ENCODE data around the gene PLEKHM3.

DNA sequence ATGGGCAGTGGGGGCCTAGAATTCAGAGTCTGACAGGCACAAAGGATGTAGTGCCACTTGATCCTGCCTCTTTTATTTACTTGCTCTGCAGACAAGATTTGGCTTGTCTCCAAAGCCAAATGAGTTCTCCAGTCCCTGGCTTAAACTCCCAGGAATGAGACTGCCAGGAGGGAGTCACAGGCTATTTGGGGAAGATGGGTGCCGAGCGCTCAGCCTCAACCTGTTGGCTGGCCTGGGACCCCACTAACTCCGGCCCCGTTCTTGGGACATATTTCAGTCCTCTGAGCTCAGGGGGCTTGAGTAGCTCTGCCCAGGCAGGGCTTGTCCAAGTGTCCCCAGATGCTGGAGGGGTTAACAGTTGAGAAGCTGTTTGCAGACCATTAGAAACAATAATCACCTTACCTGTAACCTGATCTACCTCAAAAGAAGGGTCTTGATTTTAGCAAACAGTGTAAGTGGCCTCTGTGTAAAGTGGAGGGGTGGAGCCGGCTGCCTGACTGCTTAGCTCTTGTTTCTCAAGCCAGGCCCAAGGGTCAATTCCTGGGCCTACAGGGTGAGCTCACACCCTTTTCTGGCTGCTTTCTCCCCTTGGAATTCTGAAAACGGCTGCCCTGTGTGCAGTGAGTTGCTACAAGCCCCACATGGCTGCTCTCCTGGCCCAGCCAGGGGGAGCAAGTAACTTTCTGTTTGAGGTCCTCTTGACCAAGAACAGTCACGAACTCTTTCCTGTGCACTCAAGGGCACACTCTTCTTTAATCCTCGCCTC is 228.6 kb downstream of the PLEKHM3 start:
- TF ChIP-seq, protein P1, sequence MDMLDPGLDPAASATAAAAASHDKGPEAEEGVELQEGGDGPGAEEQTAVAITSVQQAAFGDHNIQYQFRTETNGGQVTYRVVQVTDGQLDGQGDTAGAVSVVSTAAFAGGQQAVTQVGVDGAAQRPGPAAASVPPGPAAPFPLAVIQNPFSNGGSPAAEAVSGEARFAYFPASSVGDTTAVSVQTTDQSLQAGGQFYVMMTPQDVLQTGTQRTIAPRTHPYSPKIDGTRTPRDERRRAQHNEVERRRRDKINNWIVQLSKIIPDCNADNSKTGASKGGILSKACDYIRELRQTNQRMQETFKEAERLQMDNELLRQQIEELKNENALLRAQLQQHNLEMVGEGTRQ (IDR thresholded peaks at IDR 0.05; ENCODE audit: low read depth, low read length): no peak
- TF ChIP-seq, protein P2, sequence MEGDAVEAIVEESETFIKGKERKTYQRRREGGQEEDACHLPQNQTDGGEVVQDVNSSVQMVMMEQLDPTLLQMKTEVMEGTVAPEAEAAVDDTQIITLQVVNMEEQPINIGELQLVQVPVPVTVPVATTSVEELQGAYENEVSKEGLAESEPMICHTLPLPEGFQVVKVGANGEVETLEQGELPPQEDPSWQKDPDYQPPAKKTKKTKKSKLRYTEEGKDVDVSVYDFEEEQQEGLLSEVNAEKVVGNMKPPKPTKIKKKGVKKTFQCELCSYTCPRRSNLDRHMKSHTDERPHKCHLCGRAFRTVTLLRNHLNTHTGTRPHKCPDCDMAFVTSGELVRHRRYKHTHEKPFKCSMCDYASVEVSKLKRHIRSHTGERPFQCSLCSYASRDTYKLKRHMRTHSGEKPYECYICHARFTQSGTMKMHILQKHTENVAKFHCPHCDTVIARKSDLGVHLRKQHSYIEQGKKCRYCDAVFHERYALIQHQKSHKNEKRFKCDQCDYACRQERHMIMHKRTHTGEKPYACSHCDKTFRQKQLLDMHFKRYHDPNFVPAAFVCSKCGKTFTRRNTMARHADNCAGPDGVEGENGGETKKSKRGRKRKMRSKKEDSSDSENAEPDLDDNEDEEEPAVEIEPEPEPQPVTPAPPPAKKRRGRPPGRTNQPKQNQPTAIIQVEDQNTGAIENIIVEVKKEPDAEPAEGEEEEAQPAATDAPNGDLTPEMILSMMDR (conservative IDR thresholded peaks at IDR 0.05; ENCODE audit: low read depth, low read length): no peak
- no peak for TF ChIP-seq RCOR1 (IDR thresholded peaks at IDR 0.05; ENCODE audit: insufficient replicate concordance, low read length)
- no peak for TF ChIP-seq FOS (IDR thresholded peaks at IDR 0.05; ENCODE audit: low read depth, low read length)
- no peak for TF ChIP-seq POLR2A (IDR thresholded peaks at IDR 0.05; ENCODE audit: low read depth, low read length)
- no peak for TF ChIP-seq RAD21 (IDR thresholded peaks at IDR 0.05; ENCODE audit: low read length)
- TF ChIP-seq MXI1 (IDR thresholded peaks at IDR 0.05; ENCODE audit: borderline replicate concordance, low read depth, low read length): no peak
- no peak for TF ChIP-seq SMC3 (IDR thresholded peaks at IDR 0.05; ENCODE audit: low read depth, low read length)
- TF ChIP-seq CEBPB (IDR thresholded peaks at IDR 0.05; ENCODE audit: low read depth, low read length): no peak
- TF ChIP-seq BHLHE40 (IDR thresholded peaks at IDR 0.05; ENCODE audit: low read depth, low read length): no peak

All from IMR-90 (cell line).